Breast epithelium (tissue), 3 donors: ENCODE results near the gene UNC5B.

Experiments used
- CTCF ChIP-seq, 3 donors: fragments of 450-650 bp; IDR thresholded peaks; one replicate each; pipeline ENCODE4 v1.5.1; 2016 to 2017; ENCODE audit warnings: antibody characterized with exemption in 3 of 3, mild to moderate bottlenecking in 3 of 3, moderate library complexity in 3 of 3
- POLR2A ChIP-seq: fragments of 450-650 bp; IDR thresholded peaks from one replicate; pipeline ENCODE4 v1.6.1; 2016; ENCODE audit warnings: antibody characterized with exemption, mild to moderate bottlenecking, moderate library complexity

- TF ChIP-seq POLR2A, result no peak
- TF ChIP-seq CTCF (IDR thresholded peaks at IDR 0.05), result no peak
These were observed 20.8 kb upstream of the UNC5B start for GRCh38 chr10:71191551-71192076.
